ENCODE measurements around the gene CDK11B.

DNA sequence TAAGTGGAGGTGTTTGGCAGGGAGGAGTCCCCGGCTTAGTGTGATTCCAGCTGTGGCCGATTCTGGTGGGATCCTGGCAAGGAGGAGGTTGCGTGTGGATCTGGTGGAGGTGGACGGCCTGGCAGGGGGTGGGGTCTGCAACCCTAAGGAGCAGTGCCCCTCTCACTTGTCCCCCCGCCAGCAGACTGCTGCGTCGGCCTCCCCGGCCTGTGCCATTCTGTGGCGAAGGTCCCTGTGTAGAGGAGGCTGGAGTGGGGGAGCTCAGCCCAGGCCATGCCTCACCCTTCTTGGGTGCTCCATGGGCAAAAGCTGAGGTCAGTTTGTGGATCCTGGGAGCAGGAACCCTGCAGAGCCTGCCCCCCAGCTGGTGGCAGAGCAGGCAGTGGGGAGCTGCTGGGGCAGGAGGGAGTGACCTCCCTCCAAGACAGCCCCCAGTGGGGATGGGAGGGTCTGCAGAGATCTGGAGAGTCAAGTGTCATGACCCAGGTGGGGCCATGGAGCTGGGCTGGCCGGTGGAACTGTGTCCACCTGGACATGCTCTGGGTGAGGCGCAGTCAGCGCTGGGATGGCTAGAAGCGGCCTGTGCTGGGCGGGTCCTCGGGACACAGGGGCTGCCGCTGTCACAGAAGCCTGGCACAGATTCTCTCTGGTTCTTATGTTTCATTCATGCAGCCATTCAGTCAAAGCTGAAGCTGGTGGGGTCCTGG, 38.2 kb downstream of the CDK11B start:
- TF ChIP-seq EZH2phosphoT487 (IDR thresholded peaks at IDR 0.05; ENCODE audit: insufficient read depth, low read depth), result no peak
- no peak for TF ChIP-seq EZH2 (IDR thresholded peaks at IDR 0.05; ENCODE audit: insufficient read depth, poor library complexity, severe bottlenecking)
